Measurements from ENCODE around the gene RPL27.

GRCh38 chr17:42971589-42971988 lies 26.6 kb upstream of the RPL27 start:
- no peak for TF ChIP-seq POLR2A (IDR thresholded peaks at IDR 0.05)
- TF ChIP-seq CTCF (IDR thresholded peaks at IDR 0.05 in 4 of 5, conservative IDR thresholded peaks at IDR 0.05 in 1 of 5), result no peak
